GM21576 (cell line): ENCODE results near the gene ARHGAP40.
A peak's percentile ranks its signal among the peaks of the same experiment; 100 is the strongest.

ENCODE experiments used
- ATAC-seq: cut with Tn5 transposase; IDR thresholded peaks from one replicate; pipeline ENCODE4 v1.9.1; 2021; ENCODE audit warnings: mild to moderate bottlenecking, moderate library complexity; ENCODE audit not compliant: unreplicated experiment

Gene ARHGAP40

DNA sequence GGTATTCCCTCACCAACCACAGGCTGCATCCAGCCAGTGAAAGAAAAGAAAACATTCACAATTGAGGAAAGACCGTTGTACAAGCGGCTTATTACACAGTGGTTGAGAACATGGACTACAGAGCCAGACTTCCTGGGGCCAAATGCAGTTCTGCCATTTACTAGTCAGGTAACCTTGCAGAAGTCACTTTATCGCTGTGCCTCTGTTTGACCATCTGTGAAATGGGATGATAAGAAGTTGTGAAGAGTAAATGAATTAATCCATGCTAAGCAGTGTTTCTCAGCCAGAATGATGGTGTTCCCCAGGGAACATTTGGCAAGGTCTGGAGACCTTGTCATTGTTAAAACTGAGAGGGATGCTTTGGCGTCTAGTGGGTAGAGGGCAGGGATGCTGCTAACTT lies 14.8 kb downstream of the ARHGAP40 start:
- no peak for ATAC-seq

DNA sequence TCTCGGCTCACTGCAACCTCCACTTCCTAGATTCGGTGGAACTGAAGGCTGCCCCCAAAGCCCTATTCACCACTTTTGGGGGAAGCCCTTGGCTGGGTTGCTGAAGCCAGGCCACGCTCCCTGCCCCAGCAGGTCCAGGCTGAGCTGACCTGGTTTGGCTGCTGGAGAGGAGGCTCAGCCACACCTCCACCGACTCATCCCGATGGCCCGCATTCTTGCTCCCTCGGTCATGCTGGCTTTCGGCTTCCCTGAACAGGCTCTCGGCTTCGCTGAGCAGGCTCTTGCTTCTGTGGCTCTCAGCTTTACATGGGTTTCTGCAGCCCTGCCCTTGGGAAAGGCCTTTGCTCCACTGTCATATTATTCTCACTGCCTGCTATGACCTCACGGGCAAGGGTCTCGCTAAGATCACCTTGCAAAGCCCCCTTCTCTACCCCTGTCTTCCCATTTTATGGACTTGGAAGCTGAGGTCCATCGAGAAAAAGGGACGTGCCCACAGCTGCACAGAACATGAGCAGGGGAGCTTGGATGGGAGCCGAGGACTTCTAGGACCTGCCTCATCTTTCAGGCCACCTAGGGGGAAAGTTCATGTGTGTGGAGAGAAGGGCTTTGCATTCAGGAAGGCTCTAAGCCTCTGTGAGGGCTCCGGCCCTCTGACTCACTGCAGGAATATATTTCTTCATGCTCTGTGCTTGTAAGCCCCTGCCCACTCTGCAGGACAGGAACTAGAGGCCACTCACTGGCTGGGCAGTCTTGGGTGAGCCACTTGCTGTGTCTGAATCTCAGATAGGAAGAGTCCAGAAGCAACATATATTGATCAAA lies 15.6 kb downstream of the ARHGAP40 start:
- ATAC-seq: no peak

DNA sequence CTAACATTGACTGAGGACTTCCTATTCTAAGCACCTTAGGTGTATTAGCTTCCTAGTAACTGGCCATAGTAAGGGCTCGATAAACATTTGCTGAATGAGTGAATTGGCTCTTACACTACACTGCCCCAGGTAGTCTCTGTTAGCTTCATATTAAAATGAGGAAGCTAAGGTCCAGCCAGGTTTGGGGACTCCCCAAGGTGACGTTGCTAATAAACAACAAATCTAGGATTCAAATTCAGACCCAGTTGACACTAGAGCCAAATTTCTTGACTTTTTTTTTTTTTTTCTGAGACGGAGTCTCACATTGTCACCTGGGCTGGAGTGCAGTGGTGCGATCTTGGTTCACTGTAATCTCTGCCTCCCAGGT lies 16.2 kb downstream of the ARHGAP40 start:
- no peak for ATAC-seq

DNA sequence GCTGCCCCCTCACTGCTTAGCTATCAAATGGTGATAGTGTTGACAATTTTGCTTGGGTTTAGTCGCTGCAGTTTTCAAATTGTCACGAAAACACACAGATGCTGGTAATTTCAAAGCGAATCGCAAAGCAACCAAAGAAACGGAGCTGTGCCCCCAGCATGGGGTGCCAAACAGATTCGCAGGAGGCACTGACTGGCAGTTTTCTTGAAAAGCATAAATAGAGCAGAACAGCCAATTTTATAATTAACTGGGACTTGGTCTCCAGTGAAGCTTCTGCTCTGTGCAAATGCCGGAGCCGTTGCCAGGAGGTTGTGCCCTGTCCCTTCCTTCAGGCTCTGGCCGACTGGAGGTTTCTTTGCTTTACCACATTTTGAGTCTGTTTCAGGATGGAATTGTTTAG lies 18.8 kb downstream of the ARHGAP40 start:
- ATAC-seq: no peak

DNA sequence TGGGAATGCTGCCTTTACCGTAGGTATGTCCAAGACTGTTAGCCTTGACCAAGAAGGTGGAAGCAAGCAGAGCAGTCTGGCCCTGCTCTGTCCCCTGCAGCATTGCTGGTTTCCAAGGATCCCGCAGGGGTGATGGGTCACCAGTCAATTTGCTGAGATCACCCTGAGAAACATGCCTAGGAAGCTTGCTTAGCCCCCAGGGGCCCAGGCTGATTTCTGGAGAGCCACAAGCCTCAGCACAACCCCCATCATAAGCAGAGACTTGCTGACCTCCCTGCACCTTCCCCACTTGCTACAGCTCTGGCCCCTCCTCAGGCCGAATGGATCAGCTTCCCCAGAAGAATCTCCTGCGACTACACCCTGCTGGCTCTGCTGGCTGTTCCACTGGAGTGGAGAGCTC lies 21.5 kb downstream of the ARHGAP40 start:
- no peak for ATAC-seq

DNA sequence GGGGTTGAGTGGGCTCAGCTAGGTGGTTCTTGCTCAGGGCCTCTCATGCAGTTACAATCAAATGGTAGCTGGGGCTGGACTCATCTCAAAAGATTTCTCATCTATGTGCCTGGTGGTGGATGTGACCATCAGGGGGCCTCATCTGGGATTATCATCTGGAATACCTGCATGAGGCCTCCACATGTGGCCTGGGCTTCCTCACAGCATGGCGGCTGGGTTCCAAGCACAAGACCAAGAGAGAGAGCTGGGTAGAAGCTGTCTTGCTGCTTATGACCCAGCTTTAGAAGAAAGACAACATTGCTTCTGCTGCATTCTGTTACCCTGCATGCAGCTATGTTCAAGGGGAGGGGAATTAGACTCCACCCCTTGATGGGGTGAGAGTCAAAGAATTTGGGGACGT lies 22.5 kb downstream of the ARHGAP40 start:
- ATAC-seq: no peak

DNA sequence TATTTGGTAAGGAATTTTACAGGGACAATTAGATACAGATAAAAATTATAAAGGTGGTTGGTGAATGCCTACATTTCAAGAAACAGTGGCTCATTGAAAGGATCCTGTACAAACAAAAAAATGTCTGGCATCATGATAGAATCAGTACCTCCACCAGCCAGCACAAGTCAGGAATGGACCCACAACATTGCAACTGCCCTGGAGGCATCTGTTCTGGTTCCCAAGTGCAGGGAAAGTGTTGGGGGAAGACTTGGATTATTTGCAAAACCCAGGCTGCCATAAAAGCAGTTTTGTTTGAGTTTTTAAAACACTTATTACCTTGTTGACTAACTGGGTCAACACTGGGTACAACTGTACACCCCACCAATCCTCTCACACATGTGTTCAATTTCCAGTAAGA lies 24.3 kb downstream of the ARHGAP40 start:
- ATAC-seq: no peak

DNA sequence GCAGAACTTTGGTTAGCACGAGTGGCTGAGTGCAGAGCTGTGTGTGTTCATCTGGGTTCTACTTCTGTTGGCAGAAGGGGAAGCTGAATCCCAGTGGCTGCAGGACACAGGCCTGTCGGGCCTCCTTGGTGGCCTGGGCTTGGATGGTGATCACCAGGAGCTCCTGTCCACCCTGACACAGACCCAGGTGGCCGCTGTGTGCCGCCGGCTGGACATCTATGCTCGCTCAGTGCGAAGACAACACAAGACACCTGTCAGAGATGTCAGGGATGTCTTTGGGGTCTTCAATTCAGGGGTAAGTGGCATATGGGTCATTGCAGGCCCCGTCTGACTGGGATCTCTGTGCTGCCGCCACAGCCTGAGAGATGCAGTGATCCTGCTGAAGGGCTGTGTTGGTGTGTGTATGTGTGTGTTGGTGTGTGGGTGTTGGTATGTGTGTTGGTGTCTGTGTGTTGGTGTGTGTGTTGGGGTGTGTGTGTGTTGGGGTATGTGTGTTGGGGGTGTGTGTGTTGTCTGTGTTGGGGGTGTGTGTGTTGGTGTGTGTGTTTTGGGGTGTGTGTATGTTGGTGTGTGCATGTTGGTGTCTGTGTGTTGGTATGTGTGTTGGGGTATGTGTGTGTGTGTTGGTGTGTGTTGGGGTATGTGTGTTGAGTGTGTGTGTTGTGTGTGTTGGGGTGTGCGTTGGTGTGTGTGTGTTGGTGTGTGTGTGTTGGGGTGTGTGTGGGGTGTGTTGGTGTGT lies 25.5 kb downstream of the ARHGAP40 start:
- ATAC-seq: no peak

DNA sequence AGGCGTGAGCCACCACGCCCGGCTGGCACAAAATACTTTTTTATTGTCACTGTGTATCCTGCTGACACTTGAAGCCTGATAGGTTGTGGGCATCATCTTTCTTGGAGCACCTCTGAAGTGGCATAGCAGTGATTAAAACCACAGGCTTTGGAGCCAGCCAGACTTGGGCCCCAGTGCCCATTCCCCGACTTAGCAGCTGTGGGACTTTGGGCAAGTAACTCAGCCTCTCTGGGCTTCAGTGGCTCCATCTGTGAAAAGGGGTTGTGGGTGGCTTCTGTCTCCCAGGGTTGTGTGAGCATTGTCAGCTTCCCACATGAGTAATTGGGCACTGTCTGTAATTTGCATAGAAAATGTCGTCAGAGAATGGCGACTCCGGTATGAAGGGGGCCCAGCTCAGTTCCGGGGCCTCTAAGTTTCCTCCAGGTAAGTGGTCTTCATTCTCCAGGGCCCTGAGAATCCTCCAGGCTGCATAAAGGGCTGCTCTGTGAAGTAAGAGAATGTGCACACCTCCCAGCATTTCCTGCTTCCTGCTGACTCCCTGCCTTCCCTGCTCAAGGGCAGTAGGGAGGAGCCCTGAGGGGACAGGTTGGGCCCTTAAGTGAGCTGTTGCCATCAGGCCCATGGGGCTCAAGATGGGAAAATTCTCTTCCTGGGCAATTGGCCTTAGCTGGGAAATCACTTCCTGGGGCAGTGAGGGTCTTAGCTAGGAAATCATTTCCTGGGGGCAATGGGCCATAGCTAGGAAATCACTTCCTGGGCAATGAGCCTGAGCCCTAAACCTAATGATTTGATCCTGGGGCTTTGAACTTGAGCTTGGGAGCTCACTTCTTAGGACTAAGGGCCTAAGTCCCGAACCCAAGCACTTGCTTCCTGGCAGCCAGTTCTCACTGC lies 27.2 kb downstream of the ARHGAP40 start:
- ATAC-seq: no peak

DNA sequence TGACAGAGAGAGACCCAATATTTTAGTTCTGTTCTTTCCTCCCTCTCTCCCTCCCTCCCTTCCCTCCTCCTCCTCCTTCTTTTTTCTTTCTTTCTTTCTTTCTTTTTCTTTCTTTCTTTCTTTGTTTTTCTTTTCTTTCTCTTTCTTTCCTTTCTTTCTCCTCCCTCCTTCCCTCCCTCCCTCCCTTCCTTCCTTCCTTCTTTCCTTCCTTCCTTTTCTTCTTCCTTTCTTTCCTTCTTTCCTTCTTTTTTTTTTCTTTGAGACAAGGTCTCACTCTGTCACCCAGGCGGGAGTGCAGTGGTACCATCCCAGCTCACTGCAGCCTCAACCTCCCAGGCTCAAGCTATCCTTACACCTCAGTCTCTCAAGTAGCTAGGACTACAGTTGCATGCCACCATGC lies 28.4 kb downstream of the ARHGAP40 start:
- ATAC-seq: no peak

DNA sequence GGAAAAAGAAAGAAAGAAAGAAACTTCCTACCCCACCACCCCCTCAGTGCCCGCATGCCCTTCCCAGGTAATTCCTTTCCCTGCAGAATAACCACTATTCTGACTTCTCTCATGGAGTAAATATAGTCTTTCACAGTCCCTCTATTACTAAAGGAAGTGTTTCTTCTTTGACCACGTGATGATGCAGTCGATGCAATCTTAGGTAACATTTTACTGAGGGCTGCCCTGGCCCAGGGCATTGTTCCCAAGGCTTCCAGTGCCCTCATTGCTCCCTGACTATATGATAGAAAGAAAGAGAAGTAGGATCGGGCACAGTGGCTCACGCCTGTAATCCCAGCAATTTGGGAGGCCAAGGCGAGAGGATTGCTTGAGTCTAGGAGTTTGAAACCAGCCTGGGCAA lies 29.1 kb downstream of the ARHGAP40 start:
- ATAC-seq: no peak

DNA sequence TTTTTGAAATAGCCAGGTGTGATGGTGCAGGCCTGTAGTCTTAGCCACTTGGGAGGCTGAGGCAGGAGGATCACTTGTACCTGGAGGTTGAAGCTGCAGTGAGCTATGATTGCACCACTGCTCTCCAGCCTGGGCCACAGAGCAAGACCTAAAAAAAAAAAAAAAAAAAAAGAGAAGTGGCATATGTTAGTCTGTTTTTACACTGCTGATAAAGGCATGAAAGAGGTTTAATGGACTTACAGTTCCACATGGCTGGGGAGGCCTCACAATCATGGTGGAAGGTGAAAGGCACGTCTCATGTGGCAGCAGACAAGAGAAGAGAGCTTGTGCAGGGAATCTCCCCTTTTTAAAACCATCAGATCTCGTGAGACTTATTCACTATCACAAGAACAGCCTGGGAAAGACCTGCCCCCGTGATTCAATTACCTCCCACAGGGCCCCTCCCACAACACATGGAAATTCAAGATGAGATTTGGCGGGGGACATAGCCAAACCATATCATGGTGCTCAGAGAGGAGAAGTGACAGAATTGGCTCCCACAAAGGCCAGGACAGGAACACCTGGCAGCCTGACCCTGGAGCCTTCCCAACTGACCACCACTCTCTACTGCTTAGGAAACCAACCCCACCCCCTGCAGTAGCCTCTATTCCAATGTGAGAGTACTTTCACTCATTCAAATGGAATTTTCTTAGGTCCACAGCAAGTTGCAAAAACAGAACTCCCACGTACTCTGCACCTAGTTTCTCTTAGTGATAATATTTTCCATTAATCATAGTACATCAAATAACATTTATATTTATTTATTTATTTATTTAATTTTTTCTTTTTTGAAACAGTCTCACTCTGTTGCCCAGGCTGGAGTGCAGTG lies 29.8 kb downstream of the ARHGAP40 start:
- ATAC-seq: no peak

DNA sequence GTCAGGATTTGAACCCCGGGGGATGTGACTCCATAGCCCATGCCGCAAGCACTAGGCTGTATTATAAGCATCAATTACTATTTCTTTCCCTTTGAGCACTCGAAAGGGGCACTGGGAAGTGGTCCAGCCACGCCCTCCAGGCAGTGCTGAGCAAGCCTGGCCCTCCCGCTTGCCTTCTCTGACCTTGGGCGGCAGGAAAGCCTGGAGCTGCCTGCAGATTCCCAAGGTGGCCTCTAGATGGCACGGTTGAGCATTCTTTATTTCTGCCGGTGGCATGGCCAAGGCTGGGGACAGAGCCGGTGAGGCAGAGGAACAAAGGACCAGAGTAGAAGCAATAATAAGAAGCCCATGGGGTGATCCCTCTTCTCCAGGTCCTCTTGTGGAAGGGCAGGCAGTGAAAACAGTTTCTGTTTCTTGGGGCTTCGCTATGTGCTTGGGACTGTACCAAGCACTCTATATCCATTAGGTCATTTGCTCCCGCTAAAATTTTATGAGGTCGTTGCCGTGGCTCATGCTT lies 32.0 kb downstream of the ARHGAP40 start:
- peak; percentile 41 for ATAC-seq

DNA sequence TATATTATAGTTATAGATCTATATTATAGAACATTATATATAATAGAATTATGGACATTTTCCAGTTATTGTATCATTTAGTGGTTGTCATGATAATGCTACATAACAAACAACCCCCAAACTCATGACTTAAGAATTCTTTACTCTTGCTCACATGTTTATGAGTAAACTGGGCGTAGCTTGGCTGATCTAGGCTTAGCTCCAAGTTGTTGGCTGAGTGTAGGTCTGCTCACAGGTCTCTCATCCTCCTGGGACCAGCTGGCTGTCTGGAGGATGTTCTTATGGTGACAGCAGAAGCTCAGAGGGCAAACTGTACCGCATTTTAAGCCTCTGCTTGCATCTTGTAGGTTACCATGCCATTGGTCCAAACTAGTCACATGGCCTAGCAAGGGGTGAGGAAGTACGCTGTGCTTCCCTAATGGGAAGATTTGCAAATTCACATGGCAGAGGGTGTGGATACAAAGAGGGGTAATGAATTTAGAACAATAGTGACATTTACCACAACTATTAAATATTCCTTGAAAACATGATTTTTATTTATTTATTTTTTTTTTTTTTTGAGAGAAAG lies 34.2 kb downstream of the ARHGAP40 start:
- ATAC-seq: no peak

DNA sequence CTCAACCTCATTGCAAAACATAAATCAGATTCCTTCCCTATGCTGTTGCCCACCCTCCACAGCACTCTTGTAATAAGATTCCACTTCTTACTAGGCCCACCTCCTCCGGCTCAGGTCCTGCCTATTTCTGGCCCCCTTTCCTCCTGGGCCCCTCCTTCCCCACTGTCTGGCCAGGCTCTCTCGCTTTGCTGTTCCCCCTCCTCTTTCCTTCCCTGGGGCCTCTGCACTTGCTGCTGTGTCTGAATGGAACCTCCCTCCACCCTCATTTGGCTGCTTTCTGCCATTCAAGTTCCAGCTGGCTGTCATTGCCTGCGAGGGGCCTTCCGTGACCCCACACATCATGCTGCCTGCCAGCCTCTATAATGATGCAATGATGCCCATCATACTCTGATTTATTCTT lies 38.9 kb downstream of the ARHGAP40 start:
- ATAC-seq: no peak

DNA sequence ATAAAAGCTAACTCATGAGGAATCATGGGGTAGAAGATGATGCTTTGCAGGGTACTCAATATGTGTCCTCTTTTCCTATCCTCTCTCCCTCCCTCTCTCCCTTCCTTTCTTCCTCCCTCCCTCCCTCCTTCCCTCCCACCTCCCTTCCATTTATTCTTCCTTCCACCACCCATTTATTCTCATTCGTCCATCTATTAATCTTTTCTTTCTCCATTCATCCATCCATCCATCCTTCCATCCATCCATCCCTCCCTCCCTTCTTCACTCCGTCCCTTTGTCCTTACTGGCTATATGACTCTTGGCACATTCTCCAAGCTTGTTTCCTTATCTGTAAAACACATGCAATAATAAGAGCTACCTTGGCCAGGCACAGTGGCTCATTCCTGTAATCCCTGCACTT lies 40.9 kb downstream of the ARHGAP40 start:
- ATAC-seq: no peak

DNA sequence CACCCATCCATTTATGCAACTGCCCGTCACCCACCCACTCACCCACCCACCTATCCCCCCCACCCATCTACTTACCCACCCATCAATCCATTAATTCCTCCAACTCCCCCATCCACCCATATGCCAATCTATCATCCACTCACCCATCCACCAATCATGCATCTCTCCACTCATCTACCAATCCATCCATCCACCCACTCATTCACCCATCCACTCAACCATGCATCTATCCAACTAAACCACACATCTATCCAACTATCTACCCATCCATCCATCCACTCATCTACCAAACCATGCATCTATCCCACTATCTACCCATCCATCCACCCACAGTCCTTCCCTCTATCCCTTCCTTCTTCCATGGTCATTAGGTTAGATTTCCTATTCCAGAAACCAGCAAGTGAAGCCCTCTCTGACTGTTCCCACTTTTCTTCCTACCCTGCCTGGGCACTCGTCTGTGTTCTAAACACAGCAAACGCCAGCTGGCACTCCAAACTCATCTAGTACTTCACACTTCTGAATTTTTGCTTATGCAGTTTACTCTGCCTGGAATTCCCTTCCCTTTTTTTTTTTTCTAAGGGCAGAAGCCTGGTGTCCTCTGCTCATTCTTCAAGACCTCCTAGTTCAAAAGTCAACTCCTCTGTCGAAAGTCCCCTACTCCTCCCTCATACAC lies 43.1 kb downstream of the ARHGAP40 start:
- no peak for ATAC-seq

DNA sequence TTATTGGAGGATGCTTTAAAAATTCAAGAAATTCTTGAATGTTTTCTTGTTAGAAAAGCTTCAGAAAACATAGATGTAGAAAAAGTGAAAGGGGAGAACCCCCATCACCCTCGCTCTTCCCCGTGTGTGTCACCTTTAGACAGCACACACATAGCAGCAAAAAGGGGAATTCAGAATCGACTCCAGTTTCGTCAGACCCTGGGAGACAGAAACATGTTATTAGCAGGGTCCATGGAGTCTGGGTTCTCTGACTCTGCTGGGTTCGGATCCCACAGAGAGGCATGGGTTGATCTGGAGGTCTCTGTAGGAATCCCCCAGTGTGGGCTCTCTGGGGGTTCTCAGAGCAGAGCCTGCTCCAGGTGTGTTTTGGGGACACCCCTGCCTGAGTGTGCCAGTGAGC lies 43.7 kb downstream of the ARHGAP40 start:
- ATAC-seq: no peak
